ENCODE measurements around the gene TMEM205.
"Not testable (repeated sequence)": the region's sequence is repeated elsewhere in the genome, so short reads cannot be mapped to it uniquely, and the experiment has no call there.

DNA sequence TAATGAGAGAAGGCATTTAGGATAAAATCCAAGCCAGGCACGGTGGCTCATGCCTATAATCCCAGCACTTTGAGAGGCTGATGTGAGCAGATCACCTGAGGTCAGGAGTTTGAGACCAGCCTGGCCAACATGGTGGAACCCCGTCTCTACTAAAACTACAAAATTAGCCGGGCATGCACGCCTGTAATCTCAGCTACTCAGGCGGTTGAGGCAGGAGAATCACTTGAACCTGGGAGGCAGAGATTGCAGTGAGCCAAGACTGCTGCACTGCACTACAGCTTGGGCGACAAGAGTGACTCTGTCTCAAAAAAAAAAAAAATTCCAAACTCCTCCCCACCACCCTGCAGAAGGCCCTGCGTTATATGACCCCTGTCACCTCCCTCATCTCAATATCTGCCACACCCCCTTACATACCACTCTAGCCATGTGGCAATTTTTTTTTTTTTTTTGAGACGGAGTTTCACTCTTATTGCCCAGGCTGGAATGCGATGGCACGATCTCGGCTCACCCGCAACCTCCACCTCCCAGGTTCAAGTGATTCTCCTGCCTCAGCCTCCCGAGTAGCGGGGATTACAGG lies 33.3 kb upstream of the TMEM205 start:
- TF ChIP-seq, protein P1, sequence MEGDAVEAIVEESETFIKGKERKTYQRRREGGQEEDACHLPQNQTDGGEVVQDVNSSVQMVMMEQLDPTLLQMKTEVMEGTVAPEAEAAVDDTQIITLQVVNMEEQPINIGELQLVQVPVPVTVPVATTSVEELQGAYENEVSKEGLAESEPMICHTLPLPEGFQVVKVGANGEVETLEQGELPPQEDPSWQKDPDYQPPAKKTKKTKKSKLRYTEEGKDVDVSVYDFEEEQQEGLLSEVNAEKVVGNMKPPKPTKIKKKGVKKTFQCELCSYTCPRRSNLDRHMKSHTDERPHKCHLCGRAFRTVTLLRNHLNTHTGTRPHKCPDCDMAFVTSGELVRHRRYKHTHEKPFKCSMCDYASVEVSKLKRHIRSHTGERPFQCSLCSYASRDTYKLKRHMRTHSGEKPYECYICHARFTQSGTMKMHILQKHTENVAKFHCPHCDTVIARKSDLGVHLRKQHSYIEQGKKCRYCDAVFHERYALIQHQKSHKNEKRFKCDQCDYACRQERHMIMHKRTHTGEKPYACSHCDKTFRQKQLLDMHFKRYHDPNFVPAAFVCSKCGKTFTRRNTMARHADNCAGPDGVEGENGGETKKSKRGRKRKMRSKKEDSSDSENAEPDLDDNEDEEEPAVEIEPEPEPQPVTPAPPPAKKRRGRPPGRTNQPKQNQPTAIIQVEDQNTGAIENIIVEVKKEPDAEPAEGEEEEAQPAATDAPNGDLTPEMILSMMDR (IDR thresholded peaks at IDR 0.05), result not testable (repeated sequence)
- not testable (repeated sequence) for TF ChIP-seq POLR2A, POLR2AphosphoS5 (IDR thresholded peaks at IDR 0.05)
